ENCODE measurements around the gene VGF.
"Not testable (repeated sequence)": the region's sequence is repeated elsewhere in the genome, so short reads cannot be mapped to it uniquely, and the experiment has no call there.

GRCh38 chr7:101121631-101121990, 43.8 kb downstream of the VGF start:
- TF ChIP-seq CTCF, POLR2A (IDR thresholded peaks at IDR 0.05): not testable (repeated sequence)
